Neural cell (in vitro differentiated cells): ENCODE results near the gene ZNF793. TPM values are rescaled to one million over a fixed set of nuclear protein-coding genes. Genes with fewer than 3 reads are reported as not detected.

ENCODE experiments used
- H2AFZ ChIP-seq: fragments of 200-600, 300-800 bp; sonication (generic), shearing (Covaris generic); 2 replicates; pipeline ENCODE4 v1.6.0; 2014; ENCODE audit warnings: low read depth, mild to moderate bottlenecking, antibody characterized with exemption, low read length, moderate library complexity
- H3F3A ChIP-seq: fragments of 200-600 bp; shearing (Covaris generic); 2 replicates; pipeline ENCODE4 v1.6.1; 2016; ENCODE audit warnings: mild to moderate bottlenecking, moderate library complexity, mixed read lengths, antibody characterized with exemption, low read length; ENCODE audit not compliant: insufficient read depth, poor library complexity, severe bottlenecking
- H3K27ac ChIP-seq: fragments of 200-600, 300-800 bp; sonication (generic), shearing (Covaris generic); 2 replicates; pipeline ENCODE4 v1.5.1; 2014; ENCODE audit warnings: mild to moderate bottlenecking, low read length, moderate library complexity
- H3K27me3 ChIP-seq: fragments of 300-800, 200-600 bp; sonication (generic), shearing (Covaris generic); 2 replicates; pipeline ENCODE4 v1.6.0; 2014; ENCODE audit warnings: mild to moderate bottlenecking, low read depth, low read length, moderate library complexity; ENCODE audit not compliant: insufficient read depth
- H3K36me3 ChIP-seq: fragments of 300-800, 200-600 bp; sonication (generic), shearing (Covaris generic); 2 replicates; pipeline ENCODE4 v1.5.1; 2014; ENCODE audit warnings: mild to moderate bottlenecking, antibody characterized with exemption, low read length, moderate library complexity; ENCODE audit not compliant: insufficient read depth
- H3K4me2 ChIP-seq: fragments of 300-800, 200-600 bp; sonication (generic), shearing (Covaris generic); 2 replicates; pipeline ENCODE4 v1.6.0; 2014; ENCODE audit warnings: mild to moderate bottlenecking, low read length
- H3K4me3 ChIP-seq: fragments of 300-800, 200-600 bp; sonication (generic), shearing (Covaris generic); 2 replicates; pipeline ENCODE4 v1.5.1; 2014; ENCODE audit warnings: mild to moderate bottlenecking, low read length, moderate library complexity
- H3K79me2 ChIP-seq: fragments of 200-600 bp; shearing (Covaris generic); replicated peaks from 2 replicates; pipeline ENCODE4 v1.6.0; 2014; ENCODE audit warnings: mild to moderate bottlenecking, low read length, moderate library complexity; ENCODE audit not compliant: insufficient read depth
- H3K9ac ChIP-seq: fragments of 300-800, 200-600 bp; sonication (generic), shearing (Covaris generic); 2 replicates; pipeline ENCODE4 v1.6.1; 2016; ENCODE audit warnings: mild to moderate bottlenecking, low read length, mixed read lengths
- H3K9me2 ChIP-seq: fragments of 200-600 bp; shearing (Covaris generic); 2 replicates; pipeline ENCODE4 v1.6.1; 2016; ENCODE audit warnings: mild to moderate bottlenecking, low read length, mixed read lengths; ENCODE audit not compliant: insufficient read depth
- H3K9me3 ChIP-seq: fragments of 200-600, 300-800 bp; sonication (generic), shearing (Covaris generic); 2 replicates; pipeline ENCODE4 v1.6.1; 2016; ENCODE audit warnings: mild to moderate bottlenecking, mixed run types, low read length, moderate library complexity, mixed read lengths
- H4K20me1 ChIP-seq: fragments of 200-600 bp; shearing (Covaris generic); 2 replicates; pipeline ENCODE4 v1.6.1; 2016; ENCODE audit warnings: mild to moderate bottlenecking, mixed run types; ENCODE audit not compliant: insufficient read depth
- CTCF ChIP-seq: fragments of 450-650 bp; IDR thresholded peaks from 2 replicates; pipeline ENCODE4 v1.5.1; 2014; ENCODE audit warnings: antibody characterized with exemption, mild to moderate bottlenecking, moderate library complexity; ENCODE audit not compliant: poor library complexity, severe bottlenecking
- EP300 ChIP-seq: fragments of 450-650 bp; conservative IDR thresholded peaks from 2 replicates; pipeline ENCODE4 v1.6.1; 2014; ENCODE audit warnings: antibody characterized with exemption, mild to moderate bottlenecking, moderate library complexity; ENCODE audit not compliant: poor library complexity, severe bottlenecking
- EZH2 ChIP-seq: fragments of 200-600, 300-800 bp; shearing (Covaris generic), sonication (generic); IDR thresholded peaks from 2 replicates; pipeline ENCODE4 v1.6.1; 2014; ENCODE audit warnings: antibody characterized with exemption, low read length, borderline replicate concordance, mild to moderate bottlenecking; ENCODE audit not compliant: insufficient read depth, poor library complexity, severe bottlenecking
- MXI1 ChIP-seq: fragments of 450-650 bp; conservative IDR thresholded peaks from 2 replicates; pipeline ENCODE4 v1.6.1; 2014; ENCODE audit warnings: antibody characterized with exemption, mild to moderate bottlenecking; ENCODE audit not compliant: poor library complexity, severe bottlenecking
- POLR2AphosphoS5 ChIP-seq: IDR thresholded peaks from 2 replicates; pipeline ENCODE4 v1.6.1; 2012
- RAD21 ChIP-seq: fragments of 450-650 bp; conservative IDR thresholded peaks from 2 replicates; pipeline ENCODE4 v1.6.1; 2014; ENCODE audit warnings: antibody characterized with exemption, mild to moderate bottlenecking, moderate library complexity
- REST ChIP-seq: IDR thresholded peaks from 2 replicates; pipeline ENCODE4 v1.6.1; 2012; ENCODE audit warnings: borderline replicate concordance
- SMC3 ChIP-seq: fragments of 450-650 bp; conservative IDR thresholded peaks from 2 replicates; pipeline ENCODE4 v1.6.1; 2014; ENCODE audit warnings: antibody characterized with exemption, mild to moderate bottlenecking, moderate library complexity; ENCODE audit not compliant: poor library complexity
- TAF1 ChIP-seq: IDR thresholded peaks from 2 replicates; pipeline ENCODE4 v1.6.1; 2012; ENCODE audit warnings: low read depth
- polyA plus RNA-seq: library from polyadenylated mRNA; depleted of rRNA; stranded (reverse); fragments of >200 nt; gene quantifications from 2 replicates; pipeline ENCODE4 v1.2.3, GENCODE V29; 2014

ZNF793 gene
- polyA plus RNA-seq, 1 donor from 2014 or later, result 39.6 TPM

GRCh38 chr19:37551129-37551993 lies 44.6 kb downstream of the ZNF793 start (continued):
- no peak for TF ChIP-seq EZH2

- Histone ChIP-seq H3K9me3 (peaks cover 41% of the 10 kb centered on the region), H2AFZ (no peak overlapping the region), H3K79me2 (no peaks in the 10 kb centered on the region), H3K27ac (no peak overlapping the region), H3K9ac (no peak overlapping the region), H4K20me1 (no peaks in the 10 kb centered on the region), H3F3A (no peaks in the 10 kb centered on the region), H3K4me2 (no peak overlapping the region), H3K4me3 (no peak overlapping the region), H3K27me3 (no peaks in the 10 kb centered on the region), H3K9me2 (no peaks in the 10 kb centered on the region), H3K36me3 (peaks cover 35% of the 10 kb centered on the region)
- TF ChIP-seq CTCF, result no peak
- TF ChIP-seq SMC3, result no peak
- no peak for TF ChIP-seq EZH2
- TF ChIP-seq POLR2AphosphoS5, result no peak
- no peak for TF ChIP-seq MXI1
- no peak for TF ChIP-seq EP300
- TF ChIP-seq REST, result no peak
Measured at GRCh38 chr19:37563518-37563917, 56.8 kb downstream of the ZNF793 start.

GRCh38 chr19:37564624-37565369 lies 58.1 kb downstream of the ZNF793 start:
- Histone ChIP-seq H3K9me3 (peaks cover 45% of the 10 kb centered on the region), H4K20me1 (no peaks in the 10 kb centered on the region), H3K4me3 (no peak overlapping the region), H3K4me2 (no peak overlapping the region), H3K27ac (no peak overlapping the region), H3K27me3 (no peaks in the 10 kb centered on the region), H3F3A (no peaks in the 10 kb centered on the region), H3K79me2 (no peaks in the 10 kb centered on the region), H3K9ac (no peak overlapping the region), H3K36me3 (peaks cover 38% of the 10 kb centered on the region), H2AFZ (no peak overlapping the region), H3K9me2 (no peaks in the 10 kb centered on the region)
- TF ChIP-seq CTCF, result no peak
- TF ChIP-seq POLR2AphosphoS5, result no peak
- TF ChIP-seq MXI1, result no peak
- TF ChIP-seq RAD21, result no peak
- no peak for TF ChIP-seq EP300
- TF ChIP-seq EZH2, result no peak
- no peak for TF ChIP-seq TAF1
- no peak for TF ChIP-seq REST
- TF ChIP-seq SMC3, result no peak
